ENCODE measurements around the gene BEND7. TPM values are rescaled to one million over a fixed set of nuclear protein-coding genes. Genes with fewer than 3 reads are reported as not detected.

BEND7 gene
- total and polyA plus RNA-seq, 2 donors (not counting 3 experiments of a cell fraction or from before 2014, with no cell fraction given): 7.3 to 31.7 TPM

DNA sequence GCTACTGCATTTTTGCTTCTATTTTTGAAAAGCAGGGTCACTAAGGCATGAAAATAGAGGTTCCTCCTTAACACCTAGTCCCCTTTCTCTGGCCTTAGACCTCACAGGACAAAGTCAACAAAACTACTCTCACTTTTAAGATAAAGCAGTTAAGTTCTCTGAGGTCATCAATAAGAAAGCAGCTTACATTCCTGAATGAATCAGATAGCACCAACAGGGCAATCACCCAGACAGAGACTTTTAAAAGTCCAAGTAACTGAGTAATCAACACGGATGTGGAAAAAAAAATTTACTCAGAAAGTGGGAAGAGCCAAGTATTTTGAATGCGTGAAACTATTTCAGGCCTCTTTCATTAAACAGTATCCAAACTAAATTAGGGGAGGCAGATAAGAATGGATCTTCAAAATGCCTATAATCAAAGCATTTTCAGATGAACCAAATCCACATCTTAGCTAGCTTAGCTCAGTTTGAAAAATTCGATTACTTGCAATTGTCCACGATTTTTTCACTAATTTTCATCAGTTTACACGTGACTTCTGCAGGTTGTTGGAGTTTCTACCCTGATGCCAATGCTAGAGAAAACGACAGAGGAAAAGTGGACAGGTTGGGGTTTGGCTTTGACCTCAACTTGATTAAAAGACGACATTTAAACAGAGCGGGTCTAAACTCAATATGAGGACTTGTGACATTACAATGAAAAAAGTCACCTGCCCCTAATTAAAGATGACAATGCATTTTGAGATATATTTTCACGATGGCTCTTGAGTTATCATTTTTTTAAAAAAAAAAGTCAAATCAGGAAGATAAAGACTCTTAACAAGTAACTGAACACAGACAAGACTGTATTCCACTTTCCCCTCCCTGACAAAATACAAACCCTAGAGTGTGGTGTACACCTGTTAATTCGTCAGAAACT, 1.6 kb downstream of the BEND7 start:
- Histone ChIP-seq H3K4me2 (ENCODE audit: insufficient read depth, low read length) (peak overlapping the region; percentile 90), H3K4me3 (replicated peaks in 1 of 3; ENCODE audit: insufficient read depth in 1 of 3, low read depth in 1 of 3, low read length in 3 of 3) (peak overlapping the region; percentile 60 to 84 (median 82)), H3K4me1 (ENCODE audit: control insufficient read depth, extremely low read depth, insufficient read depth, low read length) (peaks cover 26% of the 10 kb centered on the region), H2AFZ (ENCODE audit: low read depth, low read length) (no peak overlapping the region), H3K9me1 (replicated peaks; ENCODE audit: control insufficient read depth, extremely low read depth, insufficient read depth, low read length) (no peaks in the 10 kb centered on the region), H4K20me1 (replicated peaks; ENCODE audit: control insufficient read depth, extremely low read depth, insufficient read depth, low read length) (no peaks in the 10 kb centered on the region), H3K79me2 (ENCODE audit: control insufficient read depth, insufficient read depth, low read length) (peaks cover 13% of the 10 kb centered on the region), H3K9ac (replicated peaks; ENCODE audit: extremely low read depth, insufficient read depth, low read length) (peak overlapping the region; percentile 70), H3K9me3 (replicated peaks; ENCODE audit: control insufficient read depth, insufficient read depth, low read length) (no peaks in the 10 kb centered on the region), H3K36me3 (ENCODE audit: control insufficient read depth in 2 of 2, extremely low read depth in 1 of 2, insufficient read depth in 2 of 2, low read length in 2 of 2) (peaks cover 3 to 8% of the 10 kb centered on the region in 2 experiments), H3K27ac (ENCODE audit: insufficient read depth, low read depth, low read length) (peak overlapping the region; percentile 76), H3K27me3 (ENCODE audit: control insufficient read depth in 2 of 2, insufficient read depth in 2 of 2, low read length in 2 of 2) (no peaks in the 10 kb centered on the region)
- DNase-seq (ENCODE audit: low read depth, low spot score) (peak; percentile 78), FAIRE-seq (peak; percentile 88)
- BruUV-seq (replicated peaks): TSS peak; percentile 28
- ChIA-PET POLR2A (no interaction called here), CTCF (interaction anchor here (1.1 to 2.6 kb wide), 6 partner anchors 9 to 155 kb away, joined by 3 to 24 read pairs (median 5); no protein-coding TSS in a partner anchor)
- dilution Hi-C loops (cut with MboI; ENCODE audit: extremely low pct_ligation_motif_present, low sequenced_read_pairs): no loop called here
- TF ChIP-seq POLR2AphosphoS5 (IDR thresholded peaks at IDR 0.05; ENCODE audit: insufficient read depth, low read depth, low read length) (no peak), MAX (IDR thresholded peaks at IDR 0.05; ENCODE audit: insufficient read depth, insufficient read length) (no peak), POLR2A (IDR thresholded peaks at IDR 0.05; ENCODE audit: low read depth, low read length) (no peak), EZH2 (IDR thresholded peaks at IDR 0.05; ENCODE audit: borderline replicate concordance, low read depth, low read length, severe bottlenecking) (no peak), JUN (IDR thresholded peaks at IDR 0.05; ENCODE audit: borderline replicate concordance, insufficient read depth, insufficient read length, low read depth) (peak; percentile 63), GATA2 (IDR thresholded peaks at IDR 0.05; ENCODE audit: insufficient read depth, insufficient read length, low read depth, low read length) (peak; percentile 75), MYC (IDR thresholded peaks at IDR 0.05; ENCODE audit: low read depth, low read length) (no peak), FOS (IDR thresholded peaks at IDR 0.05; ENCODE audit: borderline replicate concordance, insufficient read depth, low read length) (peak; percentile 67)
- TF ChIP-seq, protein P1, sequence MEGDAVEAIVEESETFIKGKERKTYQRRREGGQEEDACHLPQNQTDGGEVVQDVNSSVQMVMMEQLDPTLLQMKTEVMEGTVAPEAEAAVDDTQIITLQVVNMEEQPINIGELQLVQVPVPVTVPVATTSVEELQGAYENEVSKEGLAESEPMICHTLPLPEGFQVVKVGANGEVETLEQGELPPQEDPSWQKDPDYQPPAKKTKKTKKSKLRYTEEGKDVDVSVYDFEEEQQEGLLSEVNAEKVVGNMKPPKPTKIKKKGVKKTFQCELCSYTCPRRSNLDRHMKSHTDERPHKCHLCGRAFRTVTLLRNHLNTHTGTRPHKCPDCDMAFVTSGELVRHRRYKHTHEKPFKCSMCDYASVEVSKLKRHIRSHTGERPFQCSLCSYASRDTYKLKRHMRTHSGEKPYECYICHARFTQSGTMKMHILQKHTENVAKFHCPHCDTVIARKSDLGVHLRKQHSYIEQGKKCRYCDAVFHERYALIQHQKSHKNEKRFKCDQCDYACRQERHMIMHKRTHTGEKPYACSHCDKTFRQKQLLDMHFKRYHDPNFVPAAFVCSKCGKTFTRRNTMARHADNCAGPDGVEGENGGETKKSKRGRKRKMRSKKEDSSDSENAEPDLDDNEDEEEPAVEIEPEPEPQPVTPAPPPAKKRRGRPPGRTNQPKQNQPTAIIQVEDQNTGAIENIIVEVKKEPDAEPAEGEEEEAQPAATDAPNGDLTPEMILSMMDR (IDR thresholded peaks at IDR 0.05; ENCODE audit: extremely low read depth in 1 of 2, insufficient read depth in 1 of 2, low read depth in 1 of 2, low read length in 2 of 2): no peak
- intact Hi-C loops (cut with micrococcal nuclease): loop anchor here (5.0 kb wide), 2 partner anchors 40 to 180 kb away; partner anchors contain the start of gene SEPHS1
